ENCODE measurements around the gene MSRB3.
"Not testable (repeated sequence)": the region's sequence is repeated elsewhere in the genome, so short reads cannot be mapped to it uniquely, and the experiment has no call there.

MSRB3 gene

GRCh38 chr12:65278576-65279368, at the start of gene MSRB3:
MSRB3 (plus strand) TSS chr12:65278683; CDS start chr12:65308580, 29,897 bp downstream.
- no peak for DNase-seq

GRCh38 chr12:65229441-65229840, 49.0 kb upstream of the MSRB3 start:
- DNase-seq, result no peak

GRCh38 chr12:65232476-65233077, 45.9 kb upstream of the MSRB3 start:
- no peak for DNase-seq

GRCh38 chr12:65237153-65237552, 41.3 kb upstream of the MSRB3 start:
- DNase-seq, result no peak

GRCh38 chr12:65238609-65239008, 39.9 kb upstream of the MSRB3 start:
- DNase-seq, result no peak

- no peak for DNase-seq
These were observed 29.5 kb upstream of the MSRB3 start for GRCh38 chr12:65248656-65249633.

GRCh38 chr12:65252515-65252914, 26.0 kb upstream of the MSRB3 start:
- no peak for DNase-seq

GRCh38 chr12:65257986-65258385, 20.5 kb upstream of the MSRB3 start:
- DNase-seq, result no peak

- no peak for DNase-seq
These were observed 19.0 kb upstream of the MSRB3 start for GRCh38 chr12:65259501-65259900.

GRCh38 chr12:65263777-65264176, 14.7 kb upstream of the MSRB3 start:
- DNase-seq, result no peak

- no peak for DNase-seq
These were observed 12.1 kb upstream of the MSRB3 start for GRCh38 chr12:65266408-65266807.

GRCh38 chr12:65269603-65270002, 8.9 kb upstream of the MSRB3 start:
- DNase-seq, result no peak

GRCh38 chr12:65274602-65275272, 3.7 kb upstream of the MSRB3 start:
- no peak for DNase-seq

GRCh38 chr12:65275627-65276026, 2.9 kb upstream of the MSRB3 start:
- DNase-seq, result no peak

GRCh38 chr12:65276916-65277530, 1.5 kb upstream of the MSRB3 start:
- DNase-seq, result no peak

GRCh38 chr12:65277994-65278575, 398 bp upstream of the MSRB3 start:
- no peak for DNase-seq

- no peak for DNase-seq
These were observed 1.1 kb downstream of the MSRB3 start for GRCh38 chr12:65279369-65280112.

- DNase-seq, result no peak
These were observed 1.8 kb downstream of the MSRB3 start for GRCh38 chr12:65280306-65280705.

GRCh38 chr12:65282840-65283239, 4.4 kb downstream of the MSRB3 start:
- DNase-seq, result no peak

- not testable (repeated sequence) for DNase-seq
These were observed 7.0 kb downstream of the MSRB3 start for GRCh38 chr12:65285532-65285931.

- DNase-seq, result no peak
These were observed 8.9 kb downstream of the MSRB3 start for GRCh38 chr12:65287426-65287825.
